ENCODE results near the gene UROC1.

The UROC1 gene

DNA sequence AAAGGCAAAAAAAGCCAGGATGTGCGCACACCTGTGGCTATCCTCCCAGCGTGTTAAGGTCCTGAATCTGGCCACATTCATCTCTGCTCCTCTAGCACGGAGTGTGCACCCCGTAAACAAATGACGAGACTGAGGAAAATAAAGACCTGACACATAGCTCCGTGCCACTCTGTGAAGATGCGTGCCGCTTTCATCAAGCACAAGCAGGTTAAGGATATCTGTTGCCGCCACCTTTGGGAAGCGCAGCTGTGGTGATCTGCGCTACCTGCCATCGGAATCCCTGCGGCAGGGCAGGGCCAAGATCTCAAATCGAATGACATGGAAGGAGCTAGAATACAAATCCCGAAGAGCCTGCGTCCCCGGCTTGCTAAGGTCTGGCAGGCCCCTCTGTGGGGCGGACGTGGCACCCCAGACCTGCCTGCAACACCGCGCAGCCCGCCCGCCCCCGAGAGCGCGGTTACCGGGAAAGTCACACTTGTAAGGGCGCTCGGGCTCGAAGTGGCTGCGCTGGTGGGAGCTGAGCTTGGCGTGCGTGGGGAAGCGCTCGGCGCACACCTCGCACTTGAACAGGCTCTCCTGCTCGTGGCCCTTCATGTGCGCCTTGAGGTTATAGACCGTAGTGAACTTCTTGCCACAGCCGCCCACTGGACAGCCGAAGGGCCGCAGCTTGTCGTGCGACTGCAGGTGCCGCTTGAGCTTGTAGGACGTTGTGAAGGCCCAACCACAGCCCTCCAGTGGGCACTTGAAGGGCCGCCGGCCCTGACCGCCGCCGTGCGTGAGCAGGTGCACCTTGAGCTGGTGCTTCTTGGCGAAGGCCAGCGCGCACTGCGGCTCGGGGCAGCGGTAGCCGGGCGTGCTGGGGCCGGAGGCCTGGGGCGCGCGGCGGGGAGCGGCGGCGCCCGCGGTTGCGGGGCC lies 42.8 kb downstream of the UROC1 start:
- peak overlapping the region; percentile 89 for H3K27ac ChIP-seq
- no peak for TF ChIP-seq ZFX (IDR thresholded peaks at IDR 0.05)
- TF ChIP-seq, protein P1, sequence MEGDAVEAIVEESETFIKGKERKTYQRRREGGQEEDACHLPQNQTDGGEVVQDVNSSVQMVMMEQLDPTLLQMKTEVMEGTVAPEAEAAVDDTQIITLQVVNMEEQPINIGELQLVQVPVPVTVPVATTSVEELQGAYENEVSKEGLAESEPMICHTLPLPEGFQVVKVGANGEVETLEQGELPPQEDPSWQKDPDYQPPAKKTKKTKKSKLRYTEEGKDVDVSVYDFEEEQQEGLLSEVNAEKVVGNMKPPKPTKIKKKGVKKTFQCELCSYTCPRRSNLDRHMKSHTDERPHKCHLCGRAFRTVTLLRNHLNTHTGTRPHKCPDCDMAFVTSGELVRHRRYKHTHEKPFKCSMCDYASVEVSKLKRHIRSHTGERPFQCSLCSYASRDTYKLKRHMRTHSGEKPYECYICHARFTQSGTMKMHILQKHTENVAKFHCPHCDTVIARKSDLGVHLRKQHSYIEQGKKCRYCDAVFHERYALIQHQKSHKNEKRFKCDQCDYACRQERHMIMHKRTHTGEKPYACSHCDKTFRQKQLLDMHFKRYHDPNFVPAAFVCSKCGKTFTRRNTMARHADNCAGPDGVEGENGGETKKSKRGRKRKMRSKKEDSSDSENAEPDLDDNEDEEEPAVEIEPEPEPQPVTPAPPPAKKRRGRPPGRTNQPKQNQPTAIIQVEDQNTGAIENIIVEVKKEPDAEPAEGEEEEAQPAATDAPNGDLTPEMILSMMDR (conservative IDR thresholded peaks at IDR 0.05), result no peak

DNA sequence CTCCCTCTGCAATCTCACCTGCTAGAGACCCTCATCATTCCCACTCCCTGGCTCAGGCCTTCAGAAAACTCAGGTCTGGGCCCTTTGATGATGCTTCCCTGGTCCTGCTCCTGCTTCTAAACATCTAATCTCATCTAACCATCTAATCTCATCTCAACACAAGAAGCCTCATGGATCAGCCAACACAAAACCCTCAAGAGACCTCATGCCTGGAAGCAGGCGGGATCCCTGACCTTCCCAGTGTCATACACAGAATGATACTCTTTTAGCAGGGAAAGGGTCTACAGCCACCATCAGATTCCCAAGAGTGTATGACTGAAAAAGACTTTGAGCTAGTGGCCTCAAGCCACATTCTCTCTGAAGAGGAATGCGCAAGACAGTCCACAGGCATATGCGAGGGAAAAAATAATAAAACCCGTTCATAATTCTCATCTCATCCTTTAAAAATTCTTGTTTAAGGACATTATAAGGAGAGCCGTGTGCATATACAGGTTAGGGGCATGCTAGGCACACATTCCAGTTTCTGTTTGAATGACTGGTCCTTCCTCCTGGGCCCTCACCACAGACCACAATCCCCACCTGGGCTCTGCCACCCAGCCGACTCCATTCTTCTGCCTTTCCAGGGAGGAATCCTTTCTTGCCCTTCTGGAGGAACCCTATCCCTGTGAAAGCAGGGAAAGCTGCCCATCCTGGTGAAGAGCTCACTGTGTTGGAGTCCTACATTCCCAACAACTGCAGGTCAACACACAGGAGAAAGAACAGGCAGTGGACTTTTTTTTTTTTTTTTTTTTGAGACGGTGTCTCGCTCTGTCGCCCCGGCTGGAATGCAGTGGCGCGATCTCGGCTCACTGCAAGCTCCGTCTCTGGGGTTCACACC lies 44.0 kb downstream of the UROC1 start:
- H3K27ac ChIP-seq, result peak overlapping the region; percentile 89
- TF ChIP-seq, protein P1 (conservative IDR thresholded peaks at IDR 0.05), result no peak
- TF ChIP-seq ZFX (IDR thresholded peaks at IDR 0.05), result no peak

DNA sequence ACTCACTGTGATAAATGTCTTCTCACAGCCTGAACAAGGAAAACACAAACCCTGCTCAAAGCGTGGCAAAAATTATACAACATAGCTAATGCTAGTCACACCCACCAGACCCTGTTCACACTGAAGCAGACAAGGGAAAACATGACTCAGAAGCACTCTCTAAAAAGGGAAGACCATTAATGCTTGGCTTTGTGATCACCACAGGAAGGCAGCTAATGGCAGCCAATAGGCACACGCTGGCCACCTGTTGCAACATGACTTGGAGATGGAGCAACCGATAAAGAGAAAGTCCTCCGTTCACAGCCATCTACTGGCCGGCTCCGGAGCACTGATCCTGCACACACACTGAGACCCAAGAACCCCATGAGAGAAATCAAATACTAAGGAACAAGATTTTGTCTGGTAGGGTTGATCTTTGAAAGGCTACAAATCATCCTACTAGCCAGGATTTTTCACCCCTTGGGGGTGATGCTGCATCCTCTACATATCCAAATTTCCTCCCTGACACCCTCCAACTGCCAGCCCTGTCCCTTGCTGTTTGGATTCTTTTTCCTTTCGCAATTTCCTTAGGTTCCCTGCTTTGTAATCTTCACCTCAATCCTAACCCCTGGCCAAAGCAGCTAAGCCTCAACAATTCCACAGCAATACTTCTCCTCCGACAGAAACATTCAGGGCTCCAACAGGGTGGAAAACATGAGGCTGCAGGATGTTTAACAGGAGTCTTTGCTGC lies 45.1 kb downstream of the UROC1 start:
- H3K27ac ChIP-seq, result peak overlapping the region; percentile 23
- no peak for TF ChIP-seq ZFX (IDR thresholded peaks at IDR 0.05)
- TF ChIP-seq, protein P1 (conservative IDR thresholded peaks at IDR 0.05), result no peak

DNA sequence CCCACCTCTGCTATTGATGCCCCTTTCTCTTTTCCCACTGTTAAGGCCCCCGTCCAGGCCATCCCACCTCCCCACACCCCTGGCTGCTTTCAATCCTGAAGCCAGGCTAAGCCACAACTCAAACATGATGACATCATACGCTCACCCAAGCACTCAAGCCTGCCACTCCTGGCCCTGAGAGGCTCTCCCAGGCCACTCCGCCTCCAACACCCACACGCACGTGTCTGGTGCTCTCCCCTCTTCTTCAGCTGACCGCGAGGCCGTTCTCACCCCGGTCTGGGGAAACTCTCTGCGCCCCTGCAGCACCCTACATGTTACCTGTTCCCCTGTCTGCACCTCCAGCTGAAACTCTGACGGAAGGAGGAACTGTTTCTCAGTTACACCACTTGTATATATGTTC lies 48.1 kb downstream of the UROC1 start:
- TF ChIP-seq, protein P1 (conservative IDR thresholded peaks at IDR 0.05), result no peak
- no peak for TF ChIP-seq ZFX (IDR thresholded peaks at IDR 0.05)
- H3K27ac ChIP-seq, result no peak overlapping the region

DNA sequence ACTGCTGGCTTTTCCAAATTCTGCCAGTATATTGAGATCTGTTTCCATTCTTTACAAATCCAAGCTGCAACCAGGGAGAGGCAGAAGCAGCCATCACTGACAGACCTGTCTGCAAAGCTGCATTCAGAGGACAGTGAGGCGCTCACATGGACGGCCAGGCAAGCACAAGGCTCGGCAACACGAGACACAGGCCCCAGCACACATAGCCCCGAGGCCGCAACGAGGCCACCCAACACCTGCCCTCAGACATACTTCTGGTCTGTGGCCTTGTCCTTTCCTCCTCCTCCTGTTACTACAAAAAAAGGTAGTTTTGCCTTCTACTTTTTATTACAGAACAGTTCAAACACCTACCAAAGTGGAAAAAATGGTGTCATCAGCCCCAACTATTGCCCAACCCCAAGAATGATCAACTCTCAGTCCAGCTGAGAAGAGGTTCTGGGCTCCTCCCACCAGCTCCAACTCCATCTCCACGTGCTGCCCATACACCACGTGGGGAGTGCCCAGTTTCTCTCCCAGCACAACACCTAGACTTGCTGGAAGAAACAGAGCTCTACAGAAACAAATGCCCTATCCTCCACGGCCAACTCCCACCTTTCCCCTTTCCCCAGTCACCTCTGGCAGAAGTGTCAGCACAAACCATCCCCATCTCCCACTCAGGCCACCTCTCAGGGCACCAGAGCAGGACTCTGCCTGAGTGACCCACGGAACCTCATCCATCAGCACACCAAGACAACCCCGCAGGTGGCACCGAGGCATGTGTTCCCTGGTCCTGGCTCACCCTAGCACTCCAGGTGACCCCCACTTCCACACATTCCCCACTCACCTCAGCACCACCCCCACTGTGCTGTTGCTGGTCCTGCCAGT lies 49.3 kb downstream of the UROC1 start:
- no peak overlapping the region for H3K27ac ChIP-seq
- no peak for TF ChIP-seq ZFX (IDR thresholded peaks at IDR 0.05)
- TF ChIP-seq, protein P1 (conservative IDR thresholded peaks at IDR 0.05), result no peak

DNA sequence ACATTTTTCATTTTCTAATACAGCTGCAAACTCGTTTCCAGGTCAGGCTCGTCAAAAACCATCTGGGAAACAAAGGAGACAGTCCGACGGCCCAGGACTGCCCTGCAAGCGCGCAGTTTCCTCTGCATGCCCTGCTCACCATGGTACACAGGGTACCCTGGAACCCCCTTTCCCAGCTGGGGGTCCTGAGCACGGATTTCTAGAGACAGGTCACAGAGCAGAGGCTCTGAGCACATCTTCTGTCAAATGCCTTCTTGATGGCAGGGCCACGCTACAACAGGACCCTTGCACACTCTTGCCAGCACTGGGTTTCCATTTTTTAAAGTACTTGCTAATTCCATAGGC lies 50.0 kb downstream of the UROC1 start:
- TF ChIP-seq ZFX (IDR thresholded peaks at IDR 0.05), result no peak
- TF ChIP-seq, protein P1 (conservative IDR thresholded peaks at IDR 0.05), result no peak

More for the DNA sequence above, 50.0 kb downstream of the UROC1 start:
- H3K27ac ChIP-seq, result no peak overlapping the region

Measured in C4-2B (cell line).